Kidney capillary endothelial cell (primary cell): ENCODE measurements around the gene DLEC1.
"Not testable (repeated sequence)": the region's sequence is repeated elsewhere in the genome, so short reads cannot be mapped to it uniquely, and the experiment has no call there.

Experiments used
- DNase-seq: peaks from one replicate; pipeline ENCODE4 v3.0.0-alpha.2; 2018; ENCODE audit warnings: low spot score

Gene DLEC1

GRCh38 chr3:38121451-38121831 lies 82.4 kb downstream of the DLEC1 start:
- DNase-seq, result no peak

GRCh38 chr3:38121832-38122461 lies 82.9 kb downstream of the DLEC1 start:
- DNase-seq, result no peak

GRCh38 chr3:38122712-38123290 lies 83.8 kb downstream of the DLEC1 start:
- DNase-seq, result no peak

GRCh38 chr3:38124324-38125122 lies 85.5 kb downstream of the DLEC1 start:
- DNase-seq, result no peak

- no peak for DNase-seq
These were observed 86.5 kb downstream of the DLEC1 start for GRCh38 chr3:38125305-38126120.

- no peak for DNase-seq
These were observed 87.3 kb downstream of the DLEC1 start for GRCh38 chr3:38126121-38126892.

GRCh38 chr3:38127611-38128302 lies 88.7 kb downstream of the DLEC1 start:
- DNase-seq, result peak; percentile 8

GRCh38 chr3:38128303-38128655 lies 89.3 kb downstream of the DLEC1 start:
- DNase-seq, result no peak

- no peak for DNase-seq
These were observed 90.0 kb downstream of the DLEC1 start for GRCh38 chr3:38129058-38129457.

GRCh38 chr3:38130631-38131065 lies 91.6 kb downstream of the DLEC1 start:
- no peak for DNase-seq

- peak; percentile 21 for DNase-seq
These were observed 92.8 kb downstream of the DLEC1 start for GRCh38 chr3:38131621-38132369.

- DNase-seq, result no peak
These were observed 94.2 kb downstream of the DLEC1 start for GRCh38 chr3:38133209-38133556.

GRCh38 chr3:38133557-38134405 lies 94.8 kb downstream of the DLEC1 start:
- no peak for DNase-seq

GRCh38 chr3:38134517-38135143 lies 95.6 kb downstream of the DLEC1 start:
- not testable (repeated sequence) for DNase-seq

GRCh38 chr3:38135621-38136277 lies 96.7 kb downstream of the DLEC1 start:
- not testable (repeated sequence) for DNase-seq

GRCh38 chr3:38136393-38136776 lies 97.4 kb downstream of the DLEC1 start:
- no peak for DNase-seq

- peak; percentile 99 for DNase-seq
These were observed 98.0 kb downstream of the DLEC1 start, which contains the start of gene ACAA1 for GRCh38 chr3:38136777-38137614. Gene ACAA1 (minus strand): TSS chr3:38137127. CDS start chr3:38137035, 92 bp downstream.
